OCI-LY7 (cell line): ENCODE results near the gene MEOX1. TPM values are rescaled to one million over a fixed set of nuclear protein-coding genes. Genes with fewer than 3 reads are reported as not detected.

ENCODE experiments used
- BruUV-seq: library from RNA; stranded (reverse); fragments of 400-500 nt; replicated peaks from 2 replicates; lab custom pipeline; 2021; lab: Mats Ljungman, UMichigan
- CTCF ChIA-PET: fragments of 300-600 bp; sonication (Branson Sonifier 250); formaldehyde crosslinking; loops from one replicate; lab custom pipeline; 2022; ENCODE audit warnings: antibody characterized with exemption; ENCODE audit not compliant: unreplicated experiment; lab: Charles Lee
- POLR2A ChIA-PET: fragments of 300-600 bp; sonication (Branson Sonifier 250); formaldehyde crosslinking; loops from one replicate; lab custom pipeline; 2022; ENCODE audit warnings: antibody characterized with exemption; lab: Charles Lee
- DNase-seq: peaks from one replicate; pipeline ENCODE4 v3.0.0-alpha.2; 2015; ENCODE audit warnings: low spot score
- H2AFZ ChIP-seq: fragments of 200-600 bp; sonication (generic), shearing (Covaris generic); 2 replicates; pipeline ENCODE4 v1.6.1; 2014; ENCODE audit warnings: mild to moderate bottlenecking, antibody characterized with exemption, low read length, moderate library complexity
- H3K27ac ChIP-seq: fragments of 200-600 bp; sonication (generic); 2 replicates; pipeline ENCODE4 v1.5.1; 2014; ENCODE audit warnings: mixed run types, low read depth, mild to moderate bottlenecking, moderate library complexity, low read length, inconsistent platforms; ENCODE audit not compliant: poor library complexity, severe bottlenecking
- H3K36me3 ChIP-seq: fragments of 200-600 bp; sonication (generic); 2 replicates; pipeline ENCODE4 v1.6.1; 2014; ENCODE audit warnings: mild to moderate bottlenecking, antibody characterized with exemption, low read length, moderate library complexity, mixed read lengths; ENCODE audit not compliant: insufficient read depth
- H3K4me1 ChIP-seq: fragments of 200-600 bp; sonication (generic); 2 replicates; pipeline ENCODE4 v1.5.1; 2014; ENCODE audit warnings: mild to moderate bottlenecking, low read length; ENCODE audit not compliant: insufficient read depth, poor library complexity, severe bottlenecking
- H3K4me2 ChIP-seq: fragments of 200-600 bp; sonication (generic); 2 replicates; pipeline ENCODE4 v1.6.1; 2014; ENCODE audit warnings: mild to moderate bottlenecking, low read length
- H3K4me3 ChIP-seq: fragments of 200-600 bp; sonication (generic); 2 replicates; pipeline ENCODE4 v1.5.1; 2014; ENCODE audit warnings: mild to moderate bottlenecking, low read depth, low read length; ENCODE audit not compliant: poor library complexity, severe bottlenecking
- H3K79me2 ChIP-seq: fragments of 200-600 bp; sonication (generic); 2 replicates; pipeline ENCODE4 v1.6.1; 2016; ENCODE audit warnings: low read depth, mild to moderate bottlenecking, low read length, moderate library complexity, mixed read lengths; ENCODE audit not compliant: insufficient read depth
- H3K9me2 ChIP-seq: fragments of 200-600 bp; sonication (generic); 2 replicates; pipeline ENCODE4 v1.6.1; 2016; ENCODE audit warnings: mild to moderate bottlenecking, low read length, mixed read lengths; ENCODE audit not compliant: insufficient read depth
- H3K9me3 ChIP-seq: fragments of 200-600 bp; sonication (generic); 2 replicates; pipeline ENCODE4 v1.6.1; 2014; ENCODE audit warnings: mild to moderate bottlenecking, mixed run types, low read length, mixed read lengths
- H4K20me1 ChIP-seq: fragments of 200-600 bp; sonication (generic); 2 replicates; pipeline ENCODE4 v1.6.1; 2014; ENCODE audit warnings: mild to moderate bottlenecking, antibody characterized with exemption, low read length, moderate library complexity, mixed read lengths; ENCODE audit not compliant: insufficient read depth
- CTCF ChIP-seq: fragments of 200-600 bp; sonication (generic); conservative IDR thresholded peaks from 2 replicates; pipeline ENCODE4 v1.5.1; 2014; ENCODE audit warnings: mild to moderate bottlenecking, antibody characterized with exemption, low read length, moderate library complexity, mixed read lengths
- EZH2phosphoT487 ChIP-seq: fragments of 200-600 bp; sonication (generic); IDR thresholded peaks from 2 replicates; pipeline ENCODE4 v1.6.1; 2018; ENCODE audit warnings: low read depth, borderline replicate concordance, mild to moderate bottlenecking, mixed run types, antibody characterized with exemption, low read length, moderate library complexity, mixed read lengths
- intact Hi-C: fragments of 100-400 bp; cut with micrococcal nuclease; formaldehyde crosslinking; loops from one replicate; pipeline ENCODE4 v1.10.0; 2022; ENCODE audit not compliant: unreplicated experiment
- total RNA-seq, 2 experiments: library from RNA; depleted of rRNA in 1 of 2; stranded (reverse); fragments of >200 nt in 1 of 2; shearing (Covaris generic) in 1 of 2; gene quantifications; 2 replicates each; pipeline ENCODE4 v1.2.3, GENCODE V29; 2014 to 2022

The MEOX1 gene
- total RNA-seq, 2 experiments from 2014 or later: not detected

DNA sequence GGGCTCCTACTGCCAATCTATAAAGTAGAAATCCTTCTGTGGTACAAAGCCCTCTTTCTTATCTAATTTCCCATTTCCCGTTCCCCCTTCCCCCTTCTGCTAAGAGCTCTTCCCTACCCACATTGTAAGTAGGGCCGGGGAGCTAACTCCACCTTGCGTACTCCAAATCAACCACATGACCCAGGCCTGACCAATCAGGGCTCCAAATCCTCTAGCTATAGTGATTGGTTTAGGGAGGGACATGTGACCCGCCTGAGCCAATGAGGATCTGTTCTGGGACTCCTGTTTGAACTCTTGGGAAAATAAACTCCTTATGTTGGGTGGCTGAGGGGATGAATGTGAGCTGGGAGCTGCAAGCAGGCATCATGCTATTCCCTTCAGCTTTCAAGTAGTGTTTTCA is 40.9 kb upstream of the MEOX1 start:
- no TSS peak for BruUV-seq
- H2AFZ ChIP-seq: peak overlapping the region; percentile 65; the same call in 1 of the 2 replicates
- H3K27ac ChIP-seq: no peak overlapping the region
- peak; percentile 29 for DNase-seq
- no peaks in the 10 kb centered on the region for H3K9me3 ChIP-seq
- H4K20me1 ChIP-seq: no peaks in the 10 kb centered on the region
- TF ChIP-seq CTCF (no peak), EZH2phosphoT487 (no peak)
- no peaks in the 10 kb centered on the region for H3K9me2 ChIP-seq
- H3K4me3 ChIP-seq: no peak overlapping the region
- intact Hi-C loops: no loop called here
- H3K4me2 ChIP-seq: no peak overlapping the region
- H3K4me1 ChIP-seq: no peaks in the 10 kb centered on the region
- POLR2A ChIA-PET: no interaction called here
- no peaks in the 10 kb centered on the region for H3K36me3 ChIP-seq
- CTCF ChIA-PET: interaction anchor here (1.1 kb wide), 1 partner anchor 126 kb away, joined by 4 read pairs; no protein-coding TSS in a partner anchor
- H3K79me2 ChIP-seq: no peaks in the 10 kb centered on the region

DNA sequence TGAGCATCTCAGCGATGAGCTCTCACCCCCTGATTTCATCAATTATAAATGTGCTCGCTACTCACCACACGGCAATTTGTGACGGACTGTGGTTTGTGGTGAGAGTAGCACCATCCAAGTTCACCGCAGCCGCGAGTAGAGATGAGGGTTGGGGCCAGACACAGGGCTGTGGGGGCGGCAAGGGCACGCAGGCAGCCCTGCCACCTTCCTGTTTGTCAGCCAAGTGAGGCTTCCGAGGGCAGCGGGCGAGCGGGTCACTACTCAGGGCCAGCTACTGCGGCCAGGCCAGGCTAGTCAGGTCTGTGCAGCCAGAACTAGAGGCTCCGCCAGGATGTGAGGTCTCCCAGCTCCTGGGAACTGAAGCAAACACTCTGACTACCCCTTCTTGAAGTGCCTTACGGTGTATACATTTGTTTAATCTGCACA is 39.6 kb upstream of the MEOX1 start:
- Histone ChIP-seq H3K4me2 (no peak overlapping the region), H3K79me2 (no peaks in the 10 kb centered on the region), H3K27ac (no peak overlapping the region), H3K9me3 (no peaks in the 10 kb centered on the region), H2AFZ (no peak overlapping the region; the same call in 1 of the 2 replicates), H3K4me1 (no peaks in the 10 kb centered on the region), H3K9me2 (no peaks in the 10 kb centered on the region), H4K20me1 (no peaks in the 10 kb centered on the region), H3K4me3 (no peak overlapping the region), H3K36me3 (no peaks in the 10 kb centered on the region)
- POLR2A ChIA-PET: interaction anchor here (0.6 kb wide), 1 partner anchor 145 kb away, joined by 4 read pairs; the partner anchor contains the start of gene CD300LG
- no TSS peak for BruUV-seq
- CTCF ChIA-PET: no interaction called here
- TF ChIP-seq EZH2phosphoT487 (no peak), CTCF (no peak)
- intact Hi-C loops: no loop called here
- no peak for DNase-seq

DNA sequence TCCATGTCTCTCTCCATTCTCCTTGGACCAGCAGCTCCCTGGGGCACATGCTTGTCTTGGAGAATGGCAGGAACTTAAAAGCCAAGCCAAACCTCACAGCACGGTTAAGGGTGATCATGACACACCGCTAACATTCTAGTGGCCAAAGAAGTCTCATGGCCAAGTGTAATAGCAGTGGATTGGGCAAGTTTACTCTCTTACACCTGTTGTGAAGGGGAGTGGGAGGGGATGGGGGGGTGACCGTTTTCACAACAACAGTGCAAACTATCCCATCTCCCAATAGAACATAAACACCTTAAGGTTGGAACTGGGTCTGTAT is 37.7 kb upstream of the MEOX1 start:
- no peak for DNase-seq
- POLR2A ChIA-PET: no interaction called here
- no peak overlapping the region for H2AFZ ChIP-seq
- CTCF ChIA-PET: no interaction called here
- H3K4me1 ChIP-seq: no peaks in the 10 kb centered on the region
- no peak for TF ChIP-seq CTCF
- no peak for TF ChIP-seq EZH2phosphoT487
- H3K4me2 ChIP-seq: no peak overlapping the region
- H3K9me3 ChIP-seq: no peaks in the 10 kb centered on the region
- H4K20me1 ChIP-seq: no peaks in the 10 kb centered on the region
- no TSS peak for BruUV-seq
- no peaks in the 10 kb centered on the region for H3K79me2 ChIP-seq
- H3K9me2 ChIP-seq: no peaks in the 10 kb centered on the region
- H3K27ac ChIP-seq: no peak overlapping the region
- H3K36me3 ChIP-seq: no peaks in the 10 kb centered on the region
- no peak overlapping the region for H3K4me3 ChIP-seq
- intact Hi-C loops: no loop called here
